Activated T-cell treated with anti-CD3 and anti-CD28 coated beads for 48 hours (primary cell): ENCODE measurements around the gene VAV2.

Experiments used
- DNase-seq: peaks from one replicate; pipeline ENCODE4 v3.0.0-alpha.2; 2020; ENCODE audit warnings: low read depth

The VAV2 gene

GRCh38 chr9:133991964-133992779, at the start of gene VAV2:
Gene VAV2 (minus strand): TSS chr9:133992324. CDS start chr9:133992278, 46 bp downstream.
- DNase-seq = peak; percentile 40

- DNase-seq = no peak
Observed at GRCh38 chr9:134041649-134041962, 49.5 kb upstream of the VAV2 start.

GRCh38 chr9:134040781-134041648, 48.9 kb upstream of the VAV2 start:
- no peak for DNase-seq

- DNase-seq = no peak
Observed at GRCh38 chr9:134040176-134040565, 48.0 kb upstream of the VAV2 start.

- DNase-seq = no peak
Observed at GRCh38 chr9:134039386-134040175, 47.5 kb upstream of the VAV2 start.

- DNase-seq = no peak
Observed at GRCh38 chr9:134037641-134038040, 45.5 kb upstream of the VAV2 start.

GRCh38 chr9:134036130-134036529, 44.0 kb upstream of the VAV2 start:
- no peak for DNase-seq

GRCh38 chr9:134035041-134036039, 43.2 kb upstream of the VAV2 start:
- no peak for DNase-seq

GRCh38 chr9:134034215-134035040, 42.3 kb upstream of the VAV2 start:
- no peak for DNase-seq

GRCh38 chr9:134033516-134034214, 41.5 kb upstream of the VAV2 start:
- no peak for DNase-seq

- no peak for DNase-seq
Observed at GRCh38 chr9:134032456-134033222, 40.5 kb upstream of the VAV2 start.

- DNase-seq = no peak
Observed at GRCh38 chr9:134031783-134032182, 39.7 kb upstream of the VAV2 start.

GRCh38 chr9:134030821-134031470, 38.8 kb upstream of the VAV2 start:
- no peak for DNase-seq

- no peak for DNase-seq
Observed at GRCh38 chr9:134029248-134030226, 37.4 kb upstream of the VAV2 start.

GRCh38 chr9:134028575-134029247, 36.6 kb upstream of the VAV2 start:
- no peak for DNase-seq

- DNase-seq = no peak
Observed at GRCh38 chr9:134028076-134028475, 36.0 kb upstream of the VAV2 start.

- DNase-seq = no peak
Observed at GRCh38 chr9:134027561-134027960, 35.4 kb upstream of the VAV2 start.
